WTC11 (cell line): ENCODE data around the gene SLC49A3. TPM values are rescaled to one million over a fixed set of nuclear protein-coding genes. Genes with fewer than 3 reads are reported as not detected.

Experiments
- ATAC-seq: fragments of 200-7000 bp; cut with Tn5 transposase; 2 replicates; pipeline ENCODE4 v1.10.0; 2021; ENCODE audit warnings: mild to moderate bottlenecking, moderate library complexity
- CTCF ChIA-PET: fragments of 300-600 bp; sonication (Branson Sonifier 250); formaldehyde crosslinking; loops from one replicate; lab custom pipeline; 2021; ENCODE audit warnings: antibody characterized with exemption; lab: Charles Lee
- POLR2A ChIA-PET: fragments of 350-600 bp; sonication (Branson Sonifier 250); formaldehyde crosslinking; loops from one replicate; lab custom pipeline; 2021; ENCODE audit warnings: antibody characterized with exemption; lab: Charles Lee
- DNase-seq: peaks from one replicate; pipeline ENCODE4 v3.0.0; 2021; ENCODE audit warnings: low spot score
- H3K27ac Mint-ChIP-seq: 2 replicates; pipeline ENCODE4 v1.8.0; 2021; ENCODE audit warnings: mixed read lengths
- H3K27me3 Mint-ChIP-seq: 2 replicates; pipeline ENCODE4 v1.8.0; 2021; ENCODE audit warnings: low read depth, mild to moderate bottlenecking, moderate library complexity, mixed read lengths
- H3K36me3 Mint-ChIP-seq: 2 replicates; pipeline ENCODE4 v1.8.0; 2021; ENCODE audit warnings: mixed read lengths
- H3K4me1 Mint-ChIP-seq: 2 replicates; pipeline ENCODE4 v1.8.0; 2022; ENCODE audit warnings: mixed read lengths
- H3K4me3 Mint-ChIP-seq: 2 replicates; pipeline ENCODE4 v1.8.0; 2021; ENCODE audit warnings: mild to moderate bottlenecking, moderate library complexity, mixed read lengths
- H3K9me3 Mint-ChIP-seq: 2 replicates; pipeline ENCODE4 v1.8.0; 2021; ENCODE audit warnings: mixed read lengths
- ATF6 ChIP-seq: sonication (generic); formaldehyde crosslinking; IDR thresholded peaks from 2 replicates; pipeline ENCODE4 v1.8.1; 2023; ENCODE audit warnings: mild to moderate bottlenecking, missing genetic modification reagents
- CREB1 ChIP-seq: sonication (generic); formaldehyde crosslinking; IDR thresholded peaks from 2 replicates; pipeline ENCODE4 v1.8.0; 2023; ENCODE audit warnings: mild to moderate bottlenecking, missing genetic modification reagents
- ELF4 ChIP-seq: sonication (generic); formaldehyde crosslinking; IDR thresholded peaks from 2 replicates; pipeline ENCODE4 v1.8.1; 2022; ENCODE audit warnings: low read depth, mild to moderate bottlenecking, moderate library complexity, missing genetic modification reagents
- GABPB1 ChIP-seq: sonication (generic); formaldehyde crosslinking; IDR thresholded peaks from 2 replicates; pipeline ENCODE4 v1.8.1; 2023; ENCODE audit warnings: mild to moderate bottlenecking, missing genetic modification reagents
- GTF2I ChIP-seq: fragments of 250-450 bp; sonication (Bioruptor Pico); conservative IDR thresholded peaks from 2 replicates; pipeline ENCODE4 v1.4.0; 2021; ENCODE audit warnings: mild to moderate bottlenecking
- HMGA2 ChIP-seq: fragments of 250-450 bp; sonication (Bioruptor Pico); IDR thresholded peaks from 2 replicates; pipeline ENCODE4 v1.4.0; 2021; ENCODE audit warnings: mild to moderate bottlenecking, moderate library complexity
- NFATC4 ChIP-seq: fragments of 250-450 bp; sonication (Bioruptor Pico); IDR thresholded peaks from 2 replicates; pipeline ENCODE4 v1.9.0; 2021; ENCODE audit warnings: mild to moderate bottlenecking
- NR2C2 ChIP-seq: sonication (generic); formaldehyde crosslinking; IDR thresholded peaks from 2 replicates; pipeline ENCODE4 v1.8.0; 2022; ENCODE audit warnings: mild to moderate bottlenecking, missing genetic modification reagents
- TEAD4 ChIP-seq: sonication (generic); formaldehyde crosslinking; IDR thresholded peaks from 2 replicates; pipeline ENCODE4 v1.8.0; 2022; ENCODE audit warnings: mild to moderate bottlenecking, missing genetic modification reagents
- TP53 ChIP-seq: sonication (generic); formaldehyde crosslinking; IDR thresholded peaks from 2 replicates; pipeline ENCODE4 v1.8.1; 2023; ENCODE audit warnings: mild to moderate bottlenecking, missing genetic modification reagents
- ZNF121 ChIP-seq: sonication (generic); formaldehyde crosslinking; IDR thresholded peaks from 2 replicates; pipeline ENCODE4 v1.8.0; 2023; ENCODE audit warnings: missing genetic modification reagents
- ZNF219 ChIP-seq: sonication (generic); formaldehyde crosslinking; IDR thresholded peaks from 2 replicates; pipeline ENCODE4 v1.8.0; 2023; ENCODE audit warnings: missing genetic modification reagents, mild to moderate bottlenecking, borderline replicate concordance
- ZNF281 ChIP-seq: sonication (generic); formaldehyde crosslinking; IDR thresholded peaks from 2 replicates; pipeline ENCODE4 v1.8.0; 2023; ENCODE audit warnings: mild to moderate bottlenecking, missing genetic modification reagents
- ZNF396 ChIP-seq: fragments of 250-450 bp; sonication (Bioruptor Pico); IDR thresholded peaks from 2 replicates; pipeline ENCODE4 v1.8.0; 2021; ENCODE audit warnings: mild to moderate bottlenecking, moderate library complexity, borderline replicate concordance
- total RNA-seq: library from RNA; stranded (reverse); gene quantifications from 3 replicates; pipeline ENCODE4 v1.2.3, GENCODE V29; 2021
- TF ChIP-seq, protein P1 (sequence below): sonication (generic); formaldehyde crosslinking; IDR thresholded peaks from 2 replicates; pipeline ENCODE4 v1.8.1; 2023; ENCODE audit warnings: mild to moderate bottlenecking, missing genetic modification reagents, moderate library complexity
- TF ChIP-seq, protein P2 (sequence below): sonication (generic); formaldehyde crosslinking; IDR thresholded peaks from 2 replicates; pipeline ENCODE4 v1.8.1; 2022; ENCODE audit warnings: missing genetic modification reagents, borderline replicate concordance
- TF ChIP-seq, protein P3 (sequence below): fragments of 200-600 bp; IDR thresholded peaks from 2 replicates; pipeline ENCODE4 v1.8.0; 2022; ENCODE audit warnings: antibody characterized with exemption

SLC49A3 gene
- total RNA-seq, 1 experiment from 2014 or later = 5.8 TPM

DNA sequence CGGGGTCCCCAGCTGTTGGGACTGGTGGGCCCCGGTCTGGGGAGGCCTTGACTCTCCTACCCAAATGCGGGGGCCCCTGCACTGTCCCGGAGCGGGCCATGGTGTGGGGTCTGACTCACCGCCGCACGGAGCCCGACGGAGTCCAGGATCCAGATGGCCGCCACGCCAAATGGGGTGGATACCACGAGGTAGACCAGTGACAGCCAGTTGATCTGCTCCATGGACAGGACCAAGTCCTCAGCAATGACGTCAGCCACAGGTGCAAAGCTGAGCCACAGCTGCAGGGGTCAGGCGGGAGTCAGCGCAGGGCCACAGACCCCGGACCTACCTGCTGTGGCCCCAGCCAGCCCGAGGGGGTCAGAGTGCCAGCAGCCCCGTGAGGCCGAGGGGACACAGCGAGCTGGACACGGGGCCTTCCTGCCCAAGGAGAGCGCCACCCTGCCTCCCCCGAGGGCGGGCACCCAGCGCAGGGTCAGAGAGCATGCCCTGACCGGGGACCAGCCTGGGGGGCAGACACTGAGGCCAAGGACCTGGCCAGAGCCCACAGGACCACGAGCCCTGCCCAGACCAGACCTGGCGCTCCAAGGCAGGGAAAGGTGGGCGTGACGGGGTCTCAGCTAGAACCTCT is 2.4 kb downstream of the SLC49A3 start:
- POLR2A ChIA-PET = no interaction called here
- CTCF ChIA-PET = interaction anchor here (0.8 to 3.5 kb wide), 6 partner anchors 12 to 125 kb away, joined by 3 to 67 read pairs (median 4); no protein-coding TSS in a partner anchor

DNA sequence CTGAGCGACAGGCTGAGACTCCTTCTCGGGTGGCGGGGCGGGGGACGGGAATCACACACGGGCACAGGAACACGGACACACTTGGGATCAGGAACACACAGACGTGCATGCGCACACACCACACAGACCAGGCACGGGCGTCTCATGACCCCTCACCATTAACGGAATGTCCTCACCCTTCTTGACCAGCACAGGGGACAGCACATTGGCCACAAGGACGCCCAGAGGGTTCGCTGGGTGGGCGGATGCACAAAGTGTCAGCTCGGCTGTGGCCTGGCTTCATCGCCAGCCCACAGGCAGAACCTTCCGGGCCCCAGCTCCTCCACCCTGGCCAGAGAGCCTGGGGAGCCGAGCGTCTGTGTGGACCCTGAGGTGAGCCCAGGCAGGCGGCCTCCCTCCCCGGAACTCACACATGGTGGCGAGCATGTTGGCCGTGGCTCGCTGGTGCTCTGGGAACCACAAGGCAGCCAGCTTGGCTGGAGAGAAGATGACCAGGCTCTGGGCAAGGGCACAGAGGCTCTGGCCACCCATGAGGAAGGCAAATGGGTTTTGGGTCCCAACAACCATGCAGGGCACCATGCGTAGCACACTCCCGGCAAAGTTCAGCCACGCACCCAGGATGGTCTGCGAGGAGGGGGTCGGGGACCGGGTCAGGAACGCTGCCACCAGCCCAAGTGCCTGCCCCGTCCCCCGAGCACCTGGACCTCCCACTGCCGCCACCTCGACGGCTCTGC is 3.1 kb downstream of the SLC49A3 start:
- Mint-ChIP-seq H3K27ac (no peak overlapping the region), H3K4me3 (no peak overlapping the region), H3K9me3 (no peaks in the 10 kb centered on the region), H3K4me1 (peaks cover 12% of the 10 kb centered on the region), H3K36me3 (no peaks in the 10 kb centered on the region), H3K27me3 (peaks cover 5% of the 10 kb centered on the region)
- ChIA-PET POLR2A (no interaction called here), CTCF (interaction anchor here (1.5 to 3.5 kb wide), 3 partner anchors 13 to 83 kb away, joined by 4 to 67 read pairs (median 5); no protein-coding TSS in a partner anchor)
- no peak for ATAC-seq
- DNase-seq = no peak
- TF ChIP-seq ATF6 (CRISPR knock-in tag) (no peak), ZNF219 (CRISPR knock-in tag) (no peak)
- TF ChIP-seq, protein P1, sequence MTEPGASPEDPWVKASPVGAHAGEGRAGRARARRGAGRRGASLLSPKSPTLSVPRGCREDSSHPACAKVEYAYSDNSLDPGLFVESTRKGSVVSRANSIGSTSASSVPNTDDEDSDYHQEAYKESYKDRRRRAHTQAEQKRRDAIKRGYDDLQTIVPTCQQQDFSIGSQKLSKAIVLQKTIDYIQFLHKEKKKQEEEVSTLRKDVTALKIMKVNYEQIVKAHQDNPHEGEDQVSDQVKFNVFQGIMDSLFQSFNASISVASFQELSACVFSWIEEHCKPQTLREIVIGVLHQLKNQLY (CRISPR knock-in tag) = no peak

More for the DNA sequence above, 2.4 kb downstream of the SLC49A3 start:
- TF ChIP-seq ZNF121 (CRISPR knock-in tag) (no peak), ZNF396 (CRISPR knock-in tag) (no peak), NR2C2 (no peak), TEAD4 (no peak), GTF2I (CRISPR knock-in tag) (no peak), ZNF219 (CRISPR knock-in tag) (no peak), HMGA2 (no peak), ZNF281 (CRISPR knock-in tag) (no peak), TP53 (no peak), NFATC4 (CRISPR knock-in tag) (no peak), GABPB1 (CRISPR knock-in tag) (no peak), ELF4 (CRISPR knock-in tag) (no peak), CREB1 (CRISPR knock-in tag) (no peak)
- TF ChIP-seq, protein P2, sequence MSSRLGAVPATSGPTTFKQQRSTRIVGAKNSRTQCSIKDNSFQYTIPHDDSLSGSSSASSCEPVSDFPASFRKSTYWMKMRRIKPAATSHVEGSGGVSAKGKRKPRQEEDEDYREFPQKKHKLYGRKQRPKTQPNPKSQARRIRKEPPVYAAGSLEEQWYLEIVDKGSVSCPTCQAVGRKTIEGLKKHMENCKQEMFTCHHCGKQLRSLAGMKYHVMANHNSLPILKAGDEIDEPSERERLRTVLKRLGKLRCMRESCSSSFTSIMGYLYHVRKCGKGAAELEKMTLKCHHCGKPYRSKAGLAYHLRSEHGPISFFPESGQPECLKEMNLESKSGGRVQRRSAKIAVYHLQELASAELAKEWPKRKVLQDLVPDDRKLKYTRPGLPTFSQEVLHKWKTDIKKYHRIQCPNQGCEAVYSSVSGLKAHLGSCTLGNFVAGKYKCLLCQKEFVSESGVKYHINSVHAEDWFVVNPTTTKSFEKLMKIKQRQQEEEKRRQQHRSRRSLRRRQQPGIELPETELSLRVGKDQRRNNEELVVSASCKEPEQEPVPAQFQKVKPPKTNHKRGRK = no peak
- TF ChIP-seq, protein P3, sequence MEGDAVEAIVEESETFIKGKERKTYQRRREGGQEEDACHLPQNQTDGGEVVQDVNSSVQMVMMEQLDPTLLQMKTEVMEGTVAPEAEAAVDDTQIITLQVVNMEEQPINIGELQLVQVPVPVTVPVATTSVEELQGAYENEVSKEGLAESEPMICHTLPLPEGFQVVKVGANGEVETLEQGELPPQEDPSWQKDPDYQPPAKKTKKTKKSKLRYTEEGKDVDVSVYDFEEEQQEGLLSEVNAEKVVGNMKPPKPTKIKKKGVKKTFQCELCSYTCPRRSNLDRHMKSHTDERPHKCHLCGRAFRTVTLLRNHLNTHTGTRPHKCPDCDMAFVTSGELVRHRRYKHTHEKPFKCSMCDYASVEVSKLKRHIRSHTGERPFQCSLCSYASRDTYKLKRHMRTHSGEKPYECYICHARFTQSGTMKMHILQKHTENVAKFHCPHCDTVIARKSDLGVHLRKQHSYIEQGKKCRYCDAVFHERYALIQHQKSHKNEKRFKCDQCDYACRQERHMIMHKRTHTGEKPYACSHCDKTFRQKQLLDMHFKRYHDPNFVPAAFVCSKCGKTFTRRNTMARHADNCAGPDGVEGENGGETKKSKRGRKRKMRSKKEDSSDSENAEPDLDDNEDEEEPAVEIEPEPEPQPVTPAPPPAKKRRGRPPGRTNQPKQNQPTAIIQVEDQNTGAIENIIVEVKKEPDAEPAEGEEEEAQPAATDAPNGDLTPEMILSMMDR = no peak
- peaks cover 12% of the 10 kb centered on the region for H3K4me1 Mint-ChIP-seq
- no peaks in the 10 kb centered on the region for H3K9me3 Mint-ChIP-seq
- H3K36me3 Mint-ChIP-seq = no peaks in the 10 kb centered on the region
- no peak overlapping the region for H3K27ac Mint-ChIP-seq
- no peak for ATAC-seq
- no peak overlapping the region for H3K4me3 Mint-ChIP-seq
- H3K27me3 Mint-ChIP-seq = peaks cover 5% of the 10 kb centered on the region
- DNase-seq = no peak
